K562 (cell line): ENCODE measurements around the gene C17orf50. TPM values are rescaled to one million over a fixed set of nuclear protein-coding genes. Genes with fewer than 3 reads are reported as not detected.

Experiments used
- ATAC-seq: fragments of 200-7000 bp; cut with Tn5 transposase; 3 replicates; pipeline ENCODE4 v1.9.1; 2020; ENCODE audit warnings: moderate library complexity
- BruUV-seq: library from RNA; stranded (reverse); fragments of 400-500 nt; replicated peaks from 2 replicates; lab custom pipeline; 2021; lab: Mats Ljungman, UMichigan
- CTCF ChIA-PET: fragments of 300-600 bp; formaldehyde crosslinking; extraction: SDS; loops from one replicate; lab custom pipeline; 2021; ENCODE audit warnings: low intra/inter-chr PET ratio; lab: Yijun Ruan, JAX
- POLR2A ChIA-PET: fragments of 300-600, 350-650 bp; sonication (Branson Sonifier 250); formaldehyde crosslinking; extraction: SDS; loops from one replicate; lab custom pipeline; 2021; ENCODE audit warnings: antibody characterized with exemption, inconsistent platforms; lab: Yijun Ruan, JAX
- DNase-seq, 4 experiments: peaks; one replicate each; pipeline versions ENCODE4 v3.0.0 to v3.0.0-alpha.2; 2011 to 2018; ENCODE audit warnings: low spot score in 3 of 4, mixed read lengths in 3 of 4; ENCODE audit errors: extremely low read depth in 1 of 4
- FAIRE-seq: peaks from 2 replicates; lab custom pipeline; 2011; peaks lifted over from hg19 to GRCh38; lab: Jason Lieb, UNC
- H2AFZ ChIP-seq: 2 replicates; pipeline ENCODE4 v1.6.0; 2011; ENCODE audit warnings: low read depth, low read length, control low read depth, inconsistent platforms
- H3K27ac ChIP-seq: fragments of 200-600 bp; 3 replicates; pipeline ENCODE4 v1.8.0; 2011; ENCODE audit warnings: low read depth, mild to moderate bottlenecking, control low read depth, inconsistent platforms, low read length, moderate library complexity, mixed read lengths; ENCODE audit errors: extremely low read depth
- H3K27me3 ChIP-seq, 2 experiments: fragments of 300-600 bp in 1 of 2; 2 replicates in 1 of 2; 3 replicates in 1 of 2; pipeline versions ENCODE4 v1.6.0 to v1.8.0; 2011; ENCODE audit warnings: inconsistent platforms in 2 of 2, low read length in 2 of 2, mild to moderate bottlenecking in 1 of 2, mixed read lengths in 1 of 2, moderate library complexity in 1 of 2; ENCODE audit not compliant: control insufficient read depth in 2 of 2, insufficient read depth in 2 of 2
- H3K36me3 ChIP-seq: fragments of 300-600 bp; 3 replicates; pipeline ENCODE4 v1.8.0; 2011; ENCODE audit warnings: mild to moderate bottlenecking, low read length, inconsistent platforms; ENCODE audit not compliant: control insufficient read depth, insufficient read depth
- H3K4me1 ChIP-seq, 2 experiments: fragments of 200-600 bp in 1 of 2; replicated peaks in 1 of 2; 2 replicates in 1 of 2; 3 replicates in 1 of 2; pipeline versions ENCODE4 v1.5.1 to v1.8.0; 2011; ENCODE audit warnings: inconsistent platforms in 2 of 2, low read length in 2 of 2, mild to moderate bottlenecking in 1 of 2, mixed read lengths in 1 of 2, moderate library complexity in 1 of 2; ENCODE audit not compliant: control insufficient read depth in 2 of 2, insufficient read depth in 2 of 2
- H3K4me2 ChIP-seq: 2 replicates; pipeline ENCODE4 v1.6.1; 2011; ENCODE audit warnings: low read length, control low read depth, inconsistent platforms, mixed read lengths; ENCODE audit not compliant: insufficient read depth
- H3K4me3 ChIP-seq: fragments of 200-600 bp; sonication (generic), shearing (Covaris generic); 2 replicates; pipeline ENCODE4 v1.5.1; 2016; ENCODE audit warnings: control low read depth, inconsistent platforms
- H3K79me2 ChIP-seq: fragments of 200-600 bp; 3 replicates; pipeline ENCODE4 v1.8.0; 2011; ENCODE audit warnings: low read length, inconsistent platforms; ENCODE audit not compliant: control insufficient read depth, insufficient read depth
- H3K9ac ChIP-seq, 2 experiments: 2 replicates each; pipeline versions ENCODE4 v1.6.0 to v1.6.1; 2011; ENCODE audit warnings: low read depth in 2 of 2, low read length in 2 of 2, control low read depth in 1 of 2, inconsistent platforms in 1 of 2, mild to moderate bottlenecking in 1 of 2, mixed read lengths in 1 of 2; ENCODE audit not compliant: insufficient read depth in 1 of 2
- H3K9me1 ChIP-seq: one replicate; pipeline ENCODE4 v1.6.0; 2011; ENCODE audit warnings: inconsistent platforms, mild to moderate bottlenecking, low read length, moderate library complexity; ENCODE audit not compliant: control insufficient read depth, insufficient read depth
- H3K9me3 ChIP-seq: replicated peaks from 2 replicates; pipeline ENCODE4 v1.5.1; 2011; ENCODE audit warnings: low read depth, low read length, inconsistent platforms; ENCODE audit not compliant: control insufficient read depth, insufficient read depth
- H4K20me1 ChIP-seq: replicated peaks from 2 replicates; pipeline ENCODE4 v1.6.1; 2011; ENCODE audit warnings: low read length, inconsistent platforms, mixed read lengths; ENCODE audit not compliant: control insufficient read depth, insufficient read depth
- ESRRA ChIP-seq: fragments of 450-650 bp; IDR thresholded peaks from 2 replicates; pipeline ENCODE4 v1.6.1; 2014; ENCODE audit warnings: low read depth, mild to moderate bottlenecking, moderate library complexity, borderline replicate concordance
- HLTF ChIP-seq: fragments of 450-650 bp; IDR thresholded peaks from 2 replicates; pipeline ENCODE4 v1.6.1; 2016
- MCM2 ChIP-seq: fragments of 450-650 bp; IDR thresholded peaks from 2 replicates; pipeline ENCODE4 v1.6.1; 2017; ENCODE audit warnings: low read depth, mild to moderate bottlenecking
- NFE2 ChIP-seq: IDR thresholded peaks from 2 replicates; pipeline ENCODE4 v1.6.1; 2014; ENCODE audit warnings: antibody characterized with exemption, low read depth
- PHF8 ChIP-seq: fragments of 200-600 bp; sonication (generic); IDR thresholded peaks from 2 replicates; pipeline ENCODE4 v1.6.1; 2012; ENCODE audit warnings: mixed run types, mild to moderate bottlenecking, inconsistent platforms, low read length, moderate library complexity, borderline replicate concordance
- POLR2G ChIP-seq: fragments of 200-400 bp; formaldehyde crosslinking; IDR thresholded peaks from 2 replicates; pipeline ENCODE4 v1.6.1; 2017; ENCODE audit warnings: low read depth, mild to moderate bottlenecking, antibody characterized with exemption, low read length, moderate library complexity
- PURB ChIP-seq: sonication (generic); formaldehyde crosslinking; IDR thresholded peaks from 2 replicates; pipeline ENCODE4 v1.9.0; 2021; ENCODE audit warnings: low read depth, mild to moderate bottlenecking, missing genetic modification reagents
- ZNF431 ChIP-seq: sonication (generic); formaldehyde crosslinking; IDR thresholded peaks from 2 replicates; pipeline ENCODE4 v1.8.0; 2022; ENCODE audit warnings: mild to moderate bottlenecking, missing genetic modification reagents
- ZNF644 ChIP-seq: fragments of 200-800 bp; sonication (Bioruptor generic); IDR thresholded peaks from 2 replicates; pipeline ENCODE4 v1.6.1; 2016; ENCODE audit warnings: low read depth, missing genetic modification characterization, missing compliant biosample characterization
- WGBS: fragments of 100-300 bp; shearing (Covaris generic); methylation state at CpG from one replicate; pipeline ENCODE4 v1.1.6; 2016; ENCODE audit warnings: low coverage, mixed read lengths; ENCODE audit not compliant: insufficient coverage; ENCODE audit errors: missing lambda C conversion rate; 5-methylcytosine and 5-hydroxymethylcytosine counted together
- in situ Hi-C: fragments of 300-500 bp; cut with MboI; formaldehyde crosslinking; loops from 4 replicates; pipeline ENCODE4 v1.15.0; 2018; ENCODE audit warnings: inconsistent platforms, mixed read lengths
- intact Hi-C: fragments of 100-400 bp; cut with micrococcal nuclease; formaldehyde crosslinking; loops from 2 replicates; pipeline ENCODE4 v1.14.2; 2022
- polyA plus RNA-seq, 8 experiments: library from polyadenylated mRNA; depleted of rRNA in 4 of 8; stranded (reverse) in 5 of 8; unstranded in 3 of 8; fragments of >200 nt; fragmentation: Nextera tagmentation in 2 of 8; fragmentation: Illumina TruSeq in 1 of 8; extraction: Ambion mirVana in 2 of 8; extraction: Trizol in 1 of 8; gene quantifications; 2 replicates each; pipeline versions ENCODE4 v1.2.1 to v1.2.3, GENCODE V29; 2011 to 2014; ENCODE audit warnings: inconsistent platforms in 1 of 8, missing spikeins in 1 of 8
- total RNA-seq, 7 experiments: library from RNA; depleted of rRNA in 6 of 7; stranded (reverse); fragments of >200 nt in 6 of 7; fragmentation: Illumina TruSeq in 2 of 7; extraction: Trizol in 2 of 7; gene quantifications; 2 replicates each; pipeline versions ENCODE4 v1.2.1 to v1.2.3, GENCODE V29; 2011 to 2021; ENCODE audit warnings: low replicate concordance in 1 of 7
- TF ChIP-seq, protein P1 (sequence below), 2 experiments: fragments of 250-450 bp in 1 of 2; fragments of 450-650 bp in 1 of 2; sonication (Bioruptor Pico) in 1 of 2; IDR thresholded peaks; 2 replicates each; pipeline versions ENCODE4 v1.6.1 to v1.8.0; 2016 to 2021; ENCODE audit warnings: mild to moderate bottlenecking in 2 of 2, moderate library complexity in 2 of 2, missing compliant biosample characterization in 1 of 2, missing genetic modification characterization in 1 of 2
- TF ChIP-seq, protein P2 (sequence below): fragments of 250-450 bp; sonication (Bioruptor Pico); IDR thresholded peaks from 2 replicates; pipeline ENCODE4 v1.9.0; 2021; ENCODE audit warnings: mild to moderate bottlenecking, inconsistent platforms

The C17orf50 gene
- total and polyA plus RNA-seq, 9 of the 15 experiments (the other 6 are each of a cell fraction or from before 2014, with no cell fraction given), result not detected

DNA sequence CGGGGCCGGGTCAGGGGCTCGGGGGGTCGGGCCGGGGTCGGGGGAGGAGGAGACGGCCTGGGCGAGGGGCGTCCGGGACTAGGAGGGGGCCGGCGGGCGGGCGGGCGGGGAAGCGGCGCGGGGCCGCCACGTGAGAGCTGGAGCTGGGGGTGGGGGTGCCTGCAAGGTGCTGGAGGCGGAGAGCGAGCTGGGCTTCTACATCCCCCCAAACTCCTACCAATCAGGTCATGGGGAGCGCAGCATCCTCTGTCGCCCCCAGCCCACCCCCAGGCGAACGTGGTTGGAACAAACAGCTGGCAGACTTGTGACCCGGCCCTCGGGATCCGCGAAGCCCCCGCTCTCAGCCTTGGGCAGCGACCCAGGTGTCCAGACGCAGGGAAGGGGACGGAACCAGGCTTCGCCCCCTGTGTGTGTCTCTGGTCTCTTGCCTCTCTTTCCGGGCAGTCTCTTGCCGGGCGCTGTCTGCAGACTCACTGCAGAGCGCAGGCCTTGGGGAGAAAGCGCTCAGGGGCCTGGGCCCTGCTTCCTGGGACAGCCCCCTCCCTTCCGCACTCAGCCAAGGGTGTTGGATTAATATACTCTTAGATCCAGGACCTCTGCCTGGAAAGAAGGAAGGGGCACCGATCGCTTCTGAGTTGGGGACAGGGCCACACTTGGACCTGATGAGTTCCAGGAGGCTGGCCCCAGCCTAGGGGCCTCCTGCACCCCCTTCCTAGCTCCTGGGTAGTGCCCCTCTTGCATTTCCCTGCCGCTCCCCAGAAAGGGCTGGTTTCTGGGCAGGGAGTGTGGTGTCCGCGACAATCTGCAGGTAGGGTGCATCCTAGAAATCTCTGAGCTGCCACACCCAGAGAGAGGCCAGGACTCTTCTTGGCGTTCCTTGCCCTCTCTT is 28.5 kb upstream of the C17orf50 start:
- no peak overlapping the region for H2AFZ ChIP-seq
- no TSS peak for BruUV-seq
- peak overlapping the region in 1 of 2 experiments; percentile 61; a peak in 2 of 4 replicates for H3K9ac ChIP-seq

DNA sequence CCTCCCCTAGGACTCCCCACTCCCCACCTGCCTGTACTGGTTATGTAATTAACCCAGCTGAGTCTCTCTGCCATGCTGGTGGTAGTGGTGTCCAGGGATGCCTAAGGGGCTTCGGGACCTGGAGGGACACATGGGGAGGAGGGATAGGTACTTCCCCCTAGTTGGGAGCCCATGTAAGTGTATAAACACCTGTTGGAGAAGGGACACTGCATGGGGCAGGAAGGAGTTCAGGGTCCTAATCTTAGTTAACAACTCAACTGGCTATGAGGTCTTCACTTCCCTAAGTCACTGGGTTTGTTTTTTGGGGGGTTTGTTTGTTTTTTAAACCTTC is 27.9 kb upstream of the C17orf50 start:
- H3K9ac ChIP-seq, result 0 out of 4 replicates have a peak overlapping the region, but pooled peaks of 1 of the 2 experiments have one; percentile 37
- in situ Hi-C loops (loop anchor here (25.0 kb wide), 1 partner anchor 1295 kb away; no protein-coding TSS in a partner anchor), intact Hi-C loops (loop anchor here (5.0 kb wide), 1 partner anchor 175 kb away; no protein-coding TSS in a partner anchor)
- no peaks in the 10 kb centered on the region for H3K9me1 ChIP-seq
- no peak overlapping the region for H2AFZ ChIP-seq
- CTCF ChIA-PET, result no interaction called here
- POLR2A ChIA-PET, result interaction anchor here (1.2 kb wide), 1 partner anchor 9 kb away, joined by 3 read pairs; no protein-coding TSS in a partner anchor
- no TSS peak for BruUV-seq
- H4K20me1 ChIP-seq, result peaks cover 3% of the 10 kb centered on the region; the same call in 1 of the 2 replicates
- DNase-seq, result no peak
- H3K27me3 ChIP-seq, result peaks cover 23 to 44% of the 10 kb centered on the region in 2 experiments; a peak in 4 of 5 replicates
- no peak for FAIRE-seq
- no peak overlapping the region for H3K4me2 ChIP-seq
- no peaks in the 10 kb centered on the region for H3K79me2 ChIP-seq
- H3K27ac ChIP-seq, result no peak overlapping the region
- H3K4me1 ChIP-seq, result peaks cover 3 to 17% of the 10 kb centered on the region in 2 experiments; a peak in 3 of 5 replicates
- 0 out of 3 replicates have a peak, but pooled peaks cover under 1% of the 10 kb centered on the region for H3K36me3 ChIP-seq
- no peak for ATAC-seq
- no peaks in the 10 kb centered on the region for H3K9me3 ChIP-seq
- H3K4me3 ChIP-seq, result no peak overlapping the region
- 13% methylated on average over 1 of the region's 1 CpG for WGBS
- TF ChIP-seq HLTF (no peak), ESRRA (no peak), PURB (CRISPR knock-in tag) (no peak), MCM2 (no peak), PHF8 (no peak), ZNF644 (tag) (no peak), ZNF431 (no peak)
- TF ChIP-seq, protein P1, sequence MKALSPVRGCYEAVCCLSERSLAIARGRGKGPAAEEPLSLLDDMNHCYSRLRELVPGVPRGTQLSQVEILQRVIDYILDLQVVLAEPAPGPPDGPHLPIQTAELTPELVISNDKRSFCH (CRISPR knock-in tag; IDR thresholded peaks at IDR 0.05), result no peak
- TF ChIP-seq, protein P1 (tag; IDR thresholded peaks at IDR 0.05), result no peak
- TF ChIP-seq, protein P2, sequence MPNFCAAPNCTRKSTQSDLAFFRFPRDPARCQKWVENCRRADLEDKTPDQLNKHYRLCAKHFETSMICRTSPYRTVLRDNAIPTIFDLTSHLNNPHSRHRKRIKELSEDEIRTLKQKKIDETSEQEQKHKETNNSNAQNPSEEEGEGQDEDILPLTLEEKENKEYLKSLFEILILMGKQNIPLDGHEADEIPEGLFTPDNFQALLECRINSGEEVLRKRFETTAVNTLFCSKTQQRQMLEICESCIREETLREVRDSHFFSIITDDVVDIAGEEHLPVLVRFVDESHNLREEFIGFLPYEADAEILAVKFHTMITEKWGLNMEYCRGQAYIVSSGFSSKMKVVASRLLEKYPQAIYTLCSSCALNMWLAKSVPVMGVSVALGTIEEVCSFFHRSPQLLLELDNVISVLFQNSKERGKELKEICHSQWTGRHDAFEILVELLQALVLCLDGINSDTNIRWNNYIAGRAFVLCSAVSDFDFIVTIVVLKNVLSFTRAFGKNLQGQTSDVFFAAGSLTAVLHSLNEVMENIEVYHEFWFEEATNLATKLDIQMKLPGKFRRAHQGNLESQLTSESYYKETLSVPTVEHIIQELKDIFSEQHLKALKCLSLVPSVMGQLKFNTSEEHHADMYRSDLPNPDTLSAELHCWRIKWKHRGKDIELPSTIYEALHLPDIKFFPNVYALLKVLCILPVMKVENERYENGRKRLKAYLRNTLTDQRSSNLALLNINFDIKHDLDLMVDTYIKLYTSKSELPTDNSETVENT, result no peak

More for the DNA sequence above, 28.5 kb upstream of the C17orf50 start:
- ATAC-seq, result no peak
- Histone ChIP-seq H3K4me1 (peaks cover 3 to 17% of the 10 kb centered on the region in 2 experiments; a peak in 3 of 5 replicates), H3K27ac (no peak overlapping the region), H3K27me3 (peaks cover 19 to 44% of the 10 kb centered on the region in 2 experiments; a peak in 4 of 5 replicates), H3K4me2 (no peak overlapping the region), H4K20me1 (peaks cover 3% of the 10 kb centered on the region; the same call in 1 of the 2 replicates), H3K36me3 (peaks cover 5% of the 10 kb centered on the region; the same call in 1 of the 3 replicates), H3K9me1 (no peaks in the 10 kb centered on the region), H3K9me3 (no peaks in the 10 kb centered on the region)
- WGBS, result 52% methylated on average over 9 of the region's 47 CpGs
- DNase-seq, result no peak
- in situ Hi-C loops (loop anchor here (25.0 kb wide), 1 partner anchor 1295 kb away; no protein-coding TSS in a partner anchor), intact Hi-C loops (loop anchor here (5.0 kb wide), 1 partner anchor 175 kb away; no protein-coding TSS in a partner anchor)
- CTCF ChIA-PET, result no interaction called here
- TF ChIP-seq NFE2 (no peak), POLR2G (peak; percentile 5; the same call in 1 of the 2 replicates)
- TF ChIP-seq, all 486 proteins: peak for 1
- no peak for FAIRE-seq
- no peaks in the 10 kb centered on the region for H3K79me2 ChIP-seq
- H3K4me3 ChIP-seq, result peak overlapping the region; percentile 41
- POLR2A ChIA-PET, result interaction anchor here (1.2 to 1.6 kb wide), 2 partner anchors 9 to 11 kb away, joined by 3 to 6 read pairs; no protein-coding TSS in a partner anchor
